Vagina (tissue), 2 donors: Measurements from ENCODE around the gene NDUFA7. TPM values are rescaled to one million over a fixed set of nuclear protein-coding genes. Genes with fewer than 3 reads are reported as not detected.

ENCODE experiments used
- DNase-seq, 2 donors: peaks; one replicate each; pipeline ENCODE4 v3.0.0-alpha.2; 2017; ENCODE audit errors: extremely low spot score in 2 of 2
- H3K27ac ChIP-seq: fragments of 200-600 bp; sonication (generic); one replicate; pipeline ENCODE4 v1.5.1; 2019
- H3K27me3 ChIP-seq: fragments of 200-600 bp; sonication (generic); one replicate; pipeline ENCODE4 v1.5.1; 2019
- H3K36me3 ChIP-seq, 2 donors: fragments of 200-600 bp; sonication (generic); one replicate each; pipeline ENCODE4 v1.5.1; 2017 to 2019
- H3K4me1 ChIP-seq: fragments of 200-600 bp; sonication (generic); one replicate; pipeline ENCODE4 v1.5.1; 2019
- H3K4me3 ChIP-seq, 2 donors: fragments of 200-600 bp; sonication (generic); 1 replicate in 1 of 2; 2 replicates in 1 of 2; pipeline ENCODE4 v1.5.1; 2016 to 2019
- H3K9me3 ChIP-seq: fragments of 200-600 bp; sonication (generic); one replicate; pipeline ENCODE4 v1.5.1; 2019
- CTCF ChIP-seq, 3 experiments: fragments of 450-650 bp in 2 of 3; fragments of 200-600 bp in 1 of 3; sonication (generic) in 1 of 3; IDR thresholded peaks; one replicate each; pipeline ENCODE4 v1.5.1; 2017 to 2019; ENCODE audit warnings: antibody characterized with exemption in 3 of 3, mild to moderate bottlenecking in 2 of 3, moderate library complexity in 2 of 3
- POLR2A ChIP-seq, 2 donors: fragments of 450-650 bp; IDR thresholded peaks; one replicate each; pipeline ENCODE4 v1.6.1; 2017; ENCODE audit warnings: antibody characterized with exemption in 2 of 2, mild to moderate bottlenecking in 2 of 2, moderate library complexity in 2 of 2
- POLR2AphosphoS5 ChIP-seq, 2 donors: sonication (generic); formaldehyde crosslinking; IDR thresholded peaks; one replicate each; pipeline ENCODE4 v1.9.0; 2017; ENCODE audit warnings: antibody characterized with exemption in 2 of 2, mild to moderate bottlenecking in 2 of 2, low read depth in 1 of 2; ENCODE audit not compliant: insufficient read depth in 1 of 2
- intact Hi-C: fragments of 100-400 bp; cut with DNase I; formaldehyde crosslinking; loops from one replicate; pipeline ENCODE4 v1.15.1; 2023
- total RNA-seq: library from RNA; depleted of rRNA; stranded (reverse); fragments of >200 nt; gene quantifications from one replicate; pipeline ENCODE4 v1.2.3, GENCODE V29; 2016

The NDUFA7 gene
- total RNA-seq, 1 donor from 2014 or later, result 24.6 TPM

DNA sequence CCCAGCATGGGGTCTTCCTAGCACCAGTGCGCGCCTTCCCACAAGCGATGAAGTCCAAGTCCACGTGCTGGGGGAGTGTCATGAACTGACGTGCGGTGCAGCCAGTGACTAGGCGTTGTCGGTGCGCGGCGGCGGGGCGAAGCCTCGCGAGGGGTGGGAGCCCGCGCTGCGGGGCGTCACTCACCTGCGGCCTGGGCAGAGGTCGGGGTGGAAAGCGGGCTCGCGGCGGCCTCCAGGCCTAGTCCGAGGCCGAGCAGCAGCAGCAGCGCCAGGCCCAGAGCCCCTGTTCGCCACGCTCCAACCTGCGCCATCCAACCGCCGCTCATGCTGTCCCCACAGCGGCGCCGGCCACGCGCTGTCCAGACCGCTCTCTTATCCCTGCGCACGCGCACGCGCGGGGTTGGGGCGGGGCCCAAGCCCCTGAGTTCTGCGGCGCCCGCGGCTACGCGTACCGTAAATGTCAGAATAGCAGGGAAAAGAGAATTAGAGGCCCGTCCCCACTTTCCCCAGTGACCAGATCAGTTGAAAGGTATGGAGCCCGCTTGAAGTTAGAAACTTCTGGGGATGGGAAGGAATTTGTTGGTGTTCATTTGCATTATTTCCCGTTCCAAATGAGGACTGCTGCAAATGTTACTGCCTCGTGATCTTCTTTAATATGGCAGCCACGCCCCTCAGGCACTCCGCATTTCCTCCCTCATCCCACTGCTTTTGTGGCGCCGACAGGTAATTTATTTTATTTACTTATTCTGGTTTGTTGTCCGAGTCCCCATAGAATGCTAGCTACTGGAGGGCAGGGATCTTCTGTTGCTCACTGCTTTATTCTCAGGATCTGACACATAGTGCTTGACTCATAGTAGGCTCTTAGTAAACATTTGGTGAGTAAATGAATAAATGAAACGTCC lies 13.0 kb downstream of the NDUFA7 start, which contains the start of gene CD320:
CD320 (minus strand) TSS at position 394 of the 902 bp plus-strand sequence; CDS start at position 326, 68 bp downstream.
- H3K27ac ChIP-seq, result peak within 1 kb of the TSS; percentile 66
- TF ChIP-seq POLR2AphosphoS5 (IDR thresholded peaks at IDR 0.05; ENCODE audit: insufficient read depth in 1 of 2, low read depth in 1 of 2) (peak; percentile 50 to 73), POLR2A (IDR thresholded peaks at IDR 0.05) (peak in 1 of 2 donors; percentile 14), CTCF (IDR thresholded peaks at IDR 0.05) (no peak)
- no peak for DNase-seq
- intact Hi-C loops, result no loop called here
- H3K36me3 ChIP-seq, result peaks cover 0 to 28% of the 10 kb centered on the region in 2 donors
- no peaks in the 10 kb centered on the region for H3K27me3 ChIP-seq
- no peaks in the 10 kb centered on the region for H3K9me3 ChIP-seq
- peak within 1 kb of the TSS; percentile 44 to 68 for H3K4me3 ChIP-seq
- peaks cover 41% of the 10 kb centered on the region for H3K4me1 ChIP-seq

- DNase-seq, result no peak
- Histone ChIP-seq H3K4me3 (peak overlapping the region; percentile 44 to 68), H3K27ac (peak overlapping the region; percentile 66), H3K36me3 (peaks cover 0 to 28% of the 10 kb centered on the region in 2 donors), H3K9me3 (no peaks in the 10 kb centered on the region), H3K4me1 (peaks cover 41% of the 10 kb centered on the region), H3K27me3 (no peaks in the 10 kb centered on the region)
- intact Hi-C loops, result no loop called here
- TF ChIP-seq CTCF (IDR thresholded peaks at IDR 0.05), result no peak
- no peak for TF ChIP-seq POLR2AphosphoS5 (IDR thresholded peaks at IDR 0.05; ENCODE audit: insufficient read depth in 1 of 2, low read depth in 1 of 2)
- TF ChIP-seq POLR2A (IDR thresholded peaks at IDR 0.05), result no peak
These were observed 13.7 kb downstream of the NDUFA7 start for GRCh38 chr19:8307400-8307964.

- Histone ChIP-seq H3K27ac (no peak overlapping the region), H3K4me3 (no peak overlapping the region), H3K9me3 (no peaks in the 10 kb centered on the region), H3K36me3 (peaks cover 0 to 19% of the 10 kb centered on the region in 2 donors), H3K27me3 (no peaks in the 10 kb centered on the region), H3K4me1 (peaks cover 33% of the 10 kb centered on the region)
- intact Hi-C loops, result no loop called here
- TF ChIP-seq POLR2AphosphoS5 (IDR thresholded peaks at IDR 0.05; ENCODE audit: insufficient read depth in 1 of 2, low read depth in 1 of 2), result no peak
- no peak for TF ChIP-seq POLR2A (IDR thresholded peaks at IDR 0.05)
- no peak for DNase-seq
These were observed 14.7 kb downstream of the NDUFA7 start for GRCh38 chr19:8306235-8307054.

DNA sequence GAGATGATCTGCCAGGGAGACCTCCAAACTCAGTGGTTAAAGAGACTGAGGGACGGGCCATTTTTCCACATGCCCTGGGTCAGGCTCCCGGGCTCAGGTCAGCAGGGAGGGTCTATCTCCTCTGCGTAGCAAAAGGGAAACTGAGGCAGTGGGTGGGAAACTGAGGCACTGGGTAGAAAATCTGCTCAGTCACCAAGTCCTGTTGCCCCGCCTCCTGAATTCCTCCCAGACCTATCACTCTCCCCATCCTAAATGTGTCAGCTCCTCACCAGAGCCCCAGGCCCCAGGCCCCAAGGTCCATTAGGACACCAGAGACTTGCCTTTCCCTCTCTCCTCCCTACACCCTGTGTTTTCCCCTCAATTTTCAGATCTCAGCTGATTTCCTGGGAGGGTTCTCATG lies 15.4 kb downstream of the NDUFA7 start:
- H3K27me3 ChIP-seq, result no peaks in the 10 kb centered on the region
- DNase-seq, result no peak
- no peaks in the 10 kb centered on the region for H3K9me3 ChIP-seq
- H3K4me3 ChIP-seq, result no peak overlapping the region
- TF ChIP-seq POLR2A (IDR thresholded peaks at IDR 0.05), result no peak
- TF ChIP-seq CTCF (IDR thresholded peaks at IDR 0.05), result no peak
- no peak for TF ChIP-seq POLR2AphosphoS5 (IDR thresholded peaks at IDR 0.05; ENCODE audit: insufficient read depth in 1 of 2, low read depth in 1 of 2)
- peaks cover 0 to 13% of the 10 kb centered on the region in 2 donors for H3K36me3 ChIP-seq
- no peak overlapping the region for H3K27ac ChIP-seq
- intact Hi-C loops, result no loop called here
- peaks cover 32% of the 10 kb centered on the region for H3K4me1 ChIP-seq
